ENCODE data around the gene ARSH.

DNA sequence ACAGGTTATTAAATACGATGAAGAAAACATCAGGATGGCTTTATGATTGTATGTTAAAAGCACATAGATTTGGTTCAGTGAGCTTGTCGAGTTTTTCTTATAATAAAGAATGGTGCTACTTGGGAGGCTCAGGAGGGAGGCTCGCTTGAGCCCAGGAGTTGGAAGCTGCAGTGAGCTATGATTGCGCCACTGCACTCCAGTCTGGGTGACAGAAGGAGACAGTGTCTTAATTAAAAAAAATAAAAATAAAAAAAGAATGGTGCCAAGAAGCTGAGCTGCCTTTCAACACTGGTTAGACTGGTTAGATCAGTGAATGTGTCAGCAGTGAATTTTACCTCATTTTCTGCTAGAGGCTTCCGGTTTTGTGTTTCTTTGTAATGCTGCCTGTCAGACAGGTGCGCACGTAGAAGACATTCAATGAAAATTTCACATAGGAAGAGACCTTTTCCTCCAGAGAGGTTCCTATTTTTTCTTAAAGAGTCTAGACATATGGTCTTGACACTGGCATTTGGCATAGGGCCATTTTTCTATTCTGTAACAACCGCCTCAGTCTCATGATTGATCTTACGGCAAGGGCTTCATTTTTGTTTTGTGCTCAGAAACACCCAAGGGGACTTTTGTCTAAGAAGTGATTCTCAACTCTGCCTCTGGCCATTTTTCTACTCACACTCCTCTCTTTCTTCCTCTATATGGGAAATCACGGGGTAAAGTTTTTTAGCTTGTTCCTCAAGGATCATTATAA, 19.9 kb downstream of the ARSH start:
- TF ChIP-seq, protein P1, sequence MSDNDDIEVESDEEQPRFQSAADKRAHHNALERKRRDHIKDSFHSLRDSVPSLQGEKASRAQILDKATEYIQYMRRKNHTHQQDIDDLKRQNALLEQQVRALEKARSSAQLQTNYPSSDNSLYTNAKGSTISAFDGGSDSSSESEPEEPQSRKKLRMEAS (IDR thresholded peaks at IDR 0.05), result no peak
- TF ChIP-seq, protein P2, sequence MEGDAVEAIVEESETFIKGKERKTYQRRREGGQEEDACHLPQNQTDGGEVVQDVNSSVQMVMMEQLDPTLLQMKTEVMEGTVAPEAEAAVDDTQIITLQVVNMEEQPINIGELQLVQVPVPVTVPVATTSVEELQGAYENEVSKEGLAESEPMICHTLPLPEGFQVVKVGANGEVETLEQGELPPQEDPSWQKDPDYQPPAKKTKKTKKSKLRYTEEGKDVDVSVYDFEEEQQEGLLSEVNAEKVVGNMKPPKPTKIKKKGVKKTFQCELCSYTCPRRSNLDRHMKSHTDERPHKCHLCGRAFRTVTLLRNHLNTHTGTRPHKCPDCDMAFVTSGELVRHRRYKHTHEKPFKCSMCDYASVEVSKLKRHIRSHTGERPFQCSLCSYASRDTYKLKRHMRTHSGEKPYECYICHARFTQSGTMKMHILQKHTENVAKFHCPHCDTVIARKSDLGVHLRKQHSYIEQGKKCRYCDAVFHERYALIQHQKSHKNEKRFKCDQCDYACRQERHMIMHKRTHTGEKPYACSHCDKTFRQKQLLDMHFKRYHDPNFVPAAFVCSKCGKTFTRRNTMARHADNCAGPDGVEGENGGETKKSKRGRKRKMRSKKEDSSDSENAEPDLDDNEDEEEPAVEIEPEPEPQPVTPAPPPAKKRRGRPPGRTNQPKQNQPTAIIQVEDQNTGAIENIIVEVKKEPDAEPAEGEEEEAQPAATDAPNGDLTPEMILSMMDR (IDR thresholded peaks at IDR 0.05; ENCODE audit: low read depth, low read length, missing input control), result no peak
- TF ChIP-seq, protein P3, sequence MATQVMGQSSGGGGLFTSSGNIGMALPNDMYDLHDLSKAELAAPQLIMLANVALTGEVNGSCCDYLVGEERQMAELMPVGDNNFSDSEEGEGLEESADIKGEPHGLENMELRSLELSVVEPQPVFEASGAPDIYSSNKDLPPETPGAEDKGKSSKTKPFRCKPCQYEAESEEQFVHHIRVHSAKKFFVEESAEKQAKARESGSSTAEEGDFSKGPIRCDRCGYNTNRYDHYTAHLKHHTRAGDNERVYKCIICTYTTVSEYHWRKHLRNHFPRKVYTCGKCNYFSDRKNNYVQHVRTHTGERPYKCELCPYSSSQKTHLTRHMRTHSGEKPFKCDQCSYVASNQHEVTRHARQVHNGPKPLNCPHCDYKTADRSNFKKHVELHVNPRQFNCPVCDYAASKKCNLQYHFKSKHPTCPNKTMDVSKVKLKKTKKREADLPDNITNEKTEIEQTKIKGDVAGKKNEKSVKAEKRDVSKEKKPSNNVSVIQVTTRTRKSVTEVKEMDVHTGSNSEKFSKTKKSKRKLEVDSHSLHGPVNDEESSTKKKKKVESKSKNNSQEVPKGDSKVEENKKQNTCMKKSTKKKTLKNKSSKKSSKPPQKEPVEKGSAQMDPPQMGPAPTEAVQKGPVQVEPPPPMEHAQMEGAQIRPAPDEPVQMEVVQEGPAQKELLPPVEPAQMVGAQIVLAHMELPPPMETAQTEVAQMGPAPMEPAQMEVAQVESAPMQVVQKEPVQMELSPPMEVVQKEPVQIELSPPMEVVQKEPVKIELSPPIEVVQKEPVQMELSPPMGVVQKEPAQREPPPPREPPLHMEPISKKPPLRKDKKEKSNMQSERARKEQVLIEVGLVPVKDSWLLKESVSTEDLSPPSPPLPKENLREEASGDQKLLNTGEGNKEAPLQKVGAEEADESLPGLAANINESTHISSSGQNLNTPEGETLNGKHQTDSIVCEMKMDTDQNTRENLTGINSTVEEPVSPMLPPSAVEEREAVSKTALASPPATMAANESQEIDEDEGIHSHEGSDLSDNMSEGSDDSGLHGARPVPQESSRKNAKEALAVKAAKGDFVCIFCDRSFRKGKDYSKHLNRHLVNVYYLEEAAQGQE (IDR thresholded peaks at IDR 0.05), result no peak
- TF ChIP-seq EGR1 (IDR thresholded peaks at IDR 0.05; ENCODE audit: low read depth in 2 of 2), result no peak
- no peak for TF ChIP-seq RAD21 (IDR thresholded peaks at IDR 0.05)
- TF ChIP-seq, protein P4, sequence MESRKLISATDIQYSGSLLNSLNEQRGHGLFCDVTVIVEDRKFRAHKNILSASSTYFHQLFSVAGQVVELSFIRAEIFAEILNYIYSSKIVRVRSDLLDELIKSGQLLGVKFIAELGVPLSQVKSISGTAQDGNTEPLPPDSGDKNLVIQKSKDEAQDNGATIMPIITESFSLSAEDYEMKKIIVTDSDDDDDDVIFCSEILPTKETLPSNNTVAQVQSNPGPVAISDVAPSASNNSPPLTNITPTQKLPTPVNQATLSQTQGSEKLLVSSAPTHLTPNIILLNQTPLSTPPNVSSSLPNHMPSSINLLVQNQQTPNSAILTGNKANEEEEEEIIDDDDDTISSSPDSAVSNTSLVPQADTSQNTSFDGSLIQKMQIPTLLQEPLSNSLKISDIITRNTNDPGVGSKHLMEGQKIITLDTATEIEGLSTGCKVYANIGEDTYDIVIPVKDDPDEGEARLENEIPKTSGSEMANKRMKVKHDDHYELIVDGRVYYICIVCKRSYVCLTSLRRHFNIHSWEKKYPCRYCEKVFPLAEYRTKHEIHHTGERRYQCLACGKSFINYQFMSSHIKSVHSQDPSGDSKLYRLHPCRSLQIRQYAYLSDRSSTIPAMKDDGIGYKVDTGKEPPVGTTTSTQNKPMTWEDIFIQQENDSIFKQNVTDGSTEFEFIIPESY (IDR thresholded peaks at IDR 0.05), result no peak
- TF ChIP-seq TAF1 (conservative IDR thresholded peaks at IDR 0.05), result no peak
- no peak for TF ChIP-seq JUND (IDR thresholded peaks at IDR 0.05)
- no peak for TF ChIP-seq YY1 (IDR thresholded peaks at IDR 0.05)
- TF ChIP-seq FOXA2 (IDR thresholded peaks at IDR 0.05), result no peak
- TF ChIP-seq, protein P5, sequence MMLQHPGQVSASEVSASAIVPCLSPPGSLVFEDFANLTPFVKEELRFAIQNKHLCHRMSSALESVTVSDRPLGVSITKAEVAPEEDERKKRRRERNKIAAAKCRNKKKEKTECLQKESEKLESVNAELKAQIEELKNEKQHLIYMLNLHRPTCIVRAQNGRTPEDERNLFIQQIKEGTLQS (IDR thresholded peaks at IDR 0.05), result no peak
- TF ChIP-seq GABPA (IDR thresholded peaks at IDR 0.05 in 1 of 2, conservative IDR thresholded peaks at IDR 0.05 in 1 of 2), result no peak

Measured in liver (tissue), 3 donors.